GM12878 (cell line): Measurements from ENCODE around the gene VPS26A. TPM values are rescaled to one million over a fixed set of nuclear protein-coding genes. Genes with fewer than 3 reads are reported as not detected.

Experiments used
- ATAC-seq: fragments of 200-7000 bp; cut with Tn5 transposase; 3 replicates; pipeline ENCODE4 v1.9.1; 2020; ENCODE audit warnings: mild to moderate bottlenecking, moderate library complexity
- BruUV-seq: library from RNA; stranded (reverse); fragments of 400-500 nt; replicated peaks from 2 replicates; lab custom pipeline; 2021; lab: Mats Ljungman, UMichigan
- CTCF ChIA-PET: fragments of 300-600 bp; sonication (Branson Sonifier 250); formaldehyde crosslinking; extraction: SDS; loops from one replicate; lab custom pipeline; 2021; ENCODE audit warnings: inconsistent platforms; lab: Yijun Ruan, JAX
- POLR2A ChIA-PET: fragments of 350-600 bp; formaldehyde crosslinking; extraction: SDS; loops from one replicate; lab custom pipeline; 2021; ENCODE audit warnings: inconsistent platforms; lab: Charles Lee
- RAD21 ChIA-PET: fragments of 300-600 bp; sonication (Branson Sonifier 250); formaldehyde crosslinking; loops from one replicate; lab custom pipeline; 2023; ENCODE audit warnings: antibody characterized with exemption; ENCODE audit not compliant: unreplicated experiment; lab: Charles Lee
- SMC1A ChIA-PET: fragments of 300-600 bp; sonication (Branson Sonifier 250); formaldehyde crosslinking; loops from one replicate; lab custom pipeline; 2023; ENCODE audit not compliant: unreplicated experiment, uncharacterized antibody; lab: Charles Lee
- DNase-seq: peaks from one replicate; pipeline ENCODE4 v3.0.0-alpha.2; 2011; ENCODE audit warnings: low read depth, low spot score
- FAIRE-seq: peaks from 3 replicates; lab custom pipeline; 2011; peaks lifted over from hg19 to GRCh38; lab: Jason Lieb, UNC
- H2AFZ ChIP-seq: 2 replicates; pipeline ENCODE4 v1.6.0; 2011; ENCODE audit warnings: low read depth, low read length, control low read depth; ENCODE audit not compliant: control insufficient read depth
- H3K27ac ChIP-seq: 2 replicates; pipeline ENCODE4 v1.5.1; 2011; ENCODE audit warnings: control low read depth; ENCODE audit not compliant: control insufficient read depth, insufficient read depth
- H3K27me3 ChIP-seq, 2 experiments: replicated peaks in 1 of 2; 2 replicates each; pipeline versions ENCODE4 v1.6.0 to v1.6.1; 2011; ENCODE audit warnings: low read length in 1 of 2; ENCODE audit not compliant: control insufficient read depth in 2 of 2, insufficient read depth in 2 of 2
- H3K36me3 ChIP-seq, 2 experiments: 2 replicates each; pipeline ENCODE4 v1.5.1; 2011; ENCODE audit warnings: low read length in 1 of 2; ENCODE audit not compliant: control insufficient read depth in 2 of 2, insufficient read depth in 2 of 2
- H3K4me1 ChIP-seq: 2 replicates; pipeline ENCODE4 v1.6.1; 2011; ENCODE audit warnings: mild to moderate bottlenecking, low read length, moderate library complexity, mixed read lengths; ENCODE audit not compliant: control insufficient read depth, insufficient read depth
- H3K4me2 ChIP-seq: 2 replicates; pipeline ENCODE4 v1.6.0; 2011; ENCODE audit warnings: control low read depth; ENCODE audit not compliant: control insufficient read depth, insufficient read depth
- H3K4me3 ChIP-seq: fragments of 200-600 bp; sonication (generic); 2 replicates; pipeline ENCODE4 v1.5.1; 2016
- H3K79me2 ChIP-seq: 2 replicates; pipeline ENCODE4 v1.6.0; 2011; ENCODE audit warnings: low read length; ENCODE audit not compliant: control insufficient read depth, insufficient read depth
- H3K9ac ChIP-seq: 2 replicates; pipeline ENCODE4 v1.8.0; 2011; ENCODE audit warnings: low read length, control low read depth, mixed read lengths; ENCODE audit not compliant: control insufficient read depth, insufficient read depth
- H3K9me3 ChIP-seq: replicated peaks from 3 replicates; pipeline ENCODE4 v1.5.1; 2011; ENCODE audit warnings: mild to moderate bottlenecking, low read length; ENCODE audit not compliant: control insufficient read depth, insufficient read depth
- H4K20me1 ChIP-seq: 2 replicates; pipeline ENCODE4 v1.6.0; 2011; ENCODE audit not compliant: control insufficient read depth, insufficient read depth
- MEF2A ChIP-seq: IDR thresholded peaks from 2 replicates; pipeline ENCODE4 v1.6.1; 2011; ENCODE audit warnings: low read depth, mild to moderate bottlenecking, low read length, moderate library complexity; ENCODE audit not compliant: insufficient read depth
- MEF2B ChIP-seq: fragments of 450-650 bp; IDR thresholded peaks from 2 replicates; pipeline ENCODE4 v1.6.1; 2018; ENCODE audit warnings: mild to moderate bottlenecking, moderate library complexity; ENCODE audit not compliant: partially characterized antibody, poor library complexity, severe bottlenecking
- MTA3 ChIP-seq: IDR thresholded peaks from 2 replicates; pipeline ENCODE4 v1.6.1; 2012; ENCODE audit warnings: low read length, inconsistent platforms, borderline replicate concordance
- POLR2A ChIP-seq: IDR thresholded peaks from 2 replicates; pipeline ENCODE4 v1.6.1; 2011; ENCODE audit warnings: low read depth, mild to moderate bottlenecking, low read length
- POLR2AphosphoS2 ChIP-seq: IDR thresholded peaks from 2 replicates; pipeline ENCODE4 v1.6.1; 2011; ENCODE audit warnings: low read depth, mild to moderate bottlenecking, low read length, improper control_type of control experiment, moderate library complexity
- RAD51 ChIP-seq: fragments of 450-650 bp; IDR thresholded peaks from 2 replicates; pipeline ENCODE4 v1.6.1; 2016; ENCODE audit warnings: moderate library complexity, mild to moderate bottlenecking, inconsistent platforms
- RELA ChIP-seq: fragments of 450-650 bp; IDR thresholded peaks from 2 replicates; pipeline ENCODE4 v1.8.0; 2014; ENCODE audit warnings: borderline replicate concordance; ENCODE audit not compliant: partially characterized antibody
- SIX5 ChIP-seq: IDR thresholded peaks from 2 replicates; pipeline ENCODE4 v1.6.1; 2011; ENCODE audit warnings: mild to moderate bottlenecking, low read depth, low read length, moderate library complexity; ENCODE audit not compliant: severe bottlenecking
- SPI1 ChIP-seq: IDR thresholded peaks from 2 replicates; pipeline ENCODE4 v1.6.1; 2011; ENCODE audit warnings: low read depth, mild to moderate bottlenecking, low read length, moderate library complexity, borderline replicate concordance; ENCODE audit not compliant: insufficient read depth
- TARDBP ChIP-seq: IDR thresholded peaks from 2 replicates; pipeline ENCODE4 v1.6.1; 2016; ENCODE audit warnings: borderline replicate concordance
- TBL1XR1 ChIP-seq: IDR thresholded peaks from 2 replicates; pipeline ENCODE4 v1.6.1; 2012; ENCODE audit warnings: low read depth, low read length, improper control_type of control experiment
- WRNIP1 ChIP-seq: IDR thresholded peaks from 2 replicates; pipeline ENCODE4 v1.6.1; 2011; ENCODE audit warnings: low read depth, low read length, improper control_type of control experiment, borderline replicate concordance
- WGBS: methylation state at CpG from one replicate; pipeline ENCODE4 v1.1.6; 2016; ENCODE audit warnings: low lambda C conversion rate; ENCODE audit not compliant: insufficient replicate concordance, insufficient coverage; ENCODE audit errors: missing lambda C conversion rate; 5-methylcytosine and 5-hydroxymethylcytosine counted together
- in situ Hi-C: fragments of 300-500 bp; cut with MboI; formaldehyde crosslinking; loops from 9 replicates; pipeline ENCODE4 v1.14.3; 2018; ENCODE audit warnings: mixed read lengths
- intact Hi-C: fragments of 100-400 bp; cut with micrococcal nuclease; formaldehyde crosslinking; loops from one replicate; pipeline ENCODE4 v1.14.2; 2022; ENCODE audit not compliant: unreplicated experiment
- polyA plus RNA-seq, 11 experiments: library from polyadenylated mRNA; depleted of rRNA in 4 of 11; unstranded in 6 of 11; stranded (reverse) in 5 of 11; fragments of >200 nt; fragmentation: Nextera tagmentation in 4 of 11; fragmentation: Illumina TruSeq in 1 of 11; extraction: Ambion mirVana in 4 of 11; extraction: Trizol in 1 of 11; gene quantifications; 1 replicate in 1 of 11; 2 replicates in 10 of 11; pipeline versions ENCODE4 v1.2.1 to v1.2.3, GENCODE V29; 2011 to 2016; ENCODE audit warnings: inconsistent platforms in 2 of 11, missing spikeins in 2 of 11, low read depth in 1 of 11
- total RNA-seq, 4 experiments: library from RNA; depleted of rRNA in 3 of 4; stranded (reverse); fragments of >200 nt in 3 of 4; fragmentation: Illumina TruSeq in 1 of 4; extraction: Trizol in 1 of 4; gene quantifications; 2 replicates each; pipeline versions ENCODE4 v1.2.1 to v1.2.3, GENCODE V29; 2013 to 2021
- TF ChIP-seq, protein P1 (sequence below): fragments of 150-350 bp; IDR thresholded peaks from 2 replicates; pipeline ENCODE4 v1.6.1; 2014; ENCODE audit warnings: mild to moderate bottlenecking, low read depth, low read length
- TF ChIP-seq, protein P2 (sequence below): fragments of 450-650 bp; IDR thresholded peaks from 2 replicates; pipeline ENCODE4 v1.6.1; 2016; ENCODE audit warnings: mild to moderate bottlenecking
- TF ChIP-seq, protein P3 (sequence below): fragments of 450-650 bp; IDR thresholded peaks from 2 replicates; pipeline ENCODE4 v1.6.1; 2017; ENCODE audit warnings: borderline replicate concordance
- TF ChIP-seq, protein P4 (sequence below): IDR thresholded peaks from 2 replicates; pipeline ENCODE4 v1.6.1; 2012; ENCODE audit warnings: low read depth, low read length, improper control_type of control experiment

VPS26A gene
- total and polyA plus RNA-seq, 10 of the 15 experiments (the other 5 are each of a cell fraction or from before 2014, with no cell fraction given), result 16.8 to 72.3 (median 26.8) TPM

DNA sequence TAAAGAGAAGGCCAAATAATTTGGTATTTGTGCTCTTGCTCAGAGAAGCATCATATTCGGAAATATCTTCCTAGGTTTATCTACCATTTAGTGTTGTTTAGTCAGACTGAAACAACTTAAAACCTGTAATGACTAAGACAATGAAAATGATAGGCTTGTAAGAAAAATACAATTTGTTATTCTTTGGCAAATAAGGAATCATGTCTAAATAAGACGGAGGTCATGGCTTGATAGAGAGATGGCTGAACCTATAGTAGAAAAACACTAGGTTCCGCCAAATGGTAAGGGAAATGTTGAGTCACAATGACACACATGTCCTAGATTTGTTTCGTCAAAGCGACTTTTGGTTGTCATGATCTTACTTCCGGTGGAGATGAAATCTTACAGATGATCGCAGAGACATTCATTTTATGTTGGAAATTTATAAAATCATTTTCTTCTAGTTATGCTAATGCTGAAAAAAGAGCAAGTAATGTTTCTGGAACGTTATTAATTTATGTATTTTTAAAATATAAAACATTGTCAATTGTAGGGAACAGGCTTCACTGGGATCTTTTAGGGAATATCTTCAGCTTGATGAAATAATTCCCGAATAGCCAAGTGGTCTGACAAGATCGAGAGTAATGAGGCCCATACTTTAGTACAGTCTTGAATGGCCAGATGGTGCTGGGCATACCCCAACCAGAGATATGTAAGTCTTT is 35.0 kb upstream of the VPS26A start:
- Histone ChIP-seq H3K79me2 (peaks cover 63% of the 10 kb centered on the region), H3K4me3 (peak overlapping the region; percentile 73), H3K27ac (peak overlapping the region; percentile 97), H3K4me1 (peaks cover 18% of the 10 kb centered on the region), H3K27me3 (no peaks in the 10 kb centered on the region), H4K20me1 (0 out of 2 replicates have a peak, but pooled peaks cover under 1% of the 10 kb centered on the region), H3K9ac (peak overlapping the region; percentile 96), H3K4me2 (peak overlapping the region; percentile 90), H2AFZ (no peak overlapping the region), H3K9me3 (no peaks in the 10 kb centered on the region), H3K36me3 (no peaks in the 10 kb centered on the region)
- BruUV-seq, result no TSS peak
- intact Hi-C loops (no loop called here), in situ Hi-C loops (no loop called here)
- ChIA-PET POLR2A (interaction anchor here (0.7 to 13.2 kb wide), 7 partner anchors 8 to 140 kb away, joined by 5 to 312 read pairs (median 7); no protein-coding TSS in a partner anchor), RAD21 (interaction anchor here (2.3 to 18.9 kb wide), 3 partner anchors 34 to 81 kb away, joined by 5 to 544 read pairs (median 252); no protein-coding TSS in a partner anchor), CTCF (interaction anchor here (0.8 to 11.1 kb wide), 5 partner anchors 27 to 81 kb away, joined by 3 to 272 read pairs (median 7); no protein-coding TSS in a partner anchor), SMC1A (interaction anchor here (1.3 to 16.6 kb wide), 6 partner anchors 13 to 83 kb away, joined by 3 to 355 read pairs (median 58); no protein-coding TSS in a partner anchor)
- ATAC-seq, result peak; percentile 15
- DNase-seq, result peak; percentile 61
- FAIRE-seq, result no peak
- under 1% methylated on average over 10 of the region's 10 CpGs for WGBS
- TF ChIP-seq POLR2A (no peak), MTA3 (no peak), RAD51 (peak; percentile 53; the same call in 1 of the 2 replicates), SIX5 (no peak), SPI1 (no peak), RELA (no peak), POLR2AphosphoS2 (no peak; the same call in 1 of the 2 replicates), TBL1XR1 (0 out of 2 replicates have a peak, but pooled peaks have one; percentile 30), TARDBP (no peak), WRNIP1 (no peak), MEF2A (no peak), MEF2B (no peak)
- TF ChIP-seq, protein P1, sequence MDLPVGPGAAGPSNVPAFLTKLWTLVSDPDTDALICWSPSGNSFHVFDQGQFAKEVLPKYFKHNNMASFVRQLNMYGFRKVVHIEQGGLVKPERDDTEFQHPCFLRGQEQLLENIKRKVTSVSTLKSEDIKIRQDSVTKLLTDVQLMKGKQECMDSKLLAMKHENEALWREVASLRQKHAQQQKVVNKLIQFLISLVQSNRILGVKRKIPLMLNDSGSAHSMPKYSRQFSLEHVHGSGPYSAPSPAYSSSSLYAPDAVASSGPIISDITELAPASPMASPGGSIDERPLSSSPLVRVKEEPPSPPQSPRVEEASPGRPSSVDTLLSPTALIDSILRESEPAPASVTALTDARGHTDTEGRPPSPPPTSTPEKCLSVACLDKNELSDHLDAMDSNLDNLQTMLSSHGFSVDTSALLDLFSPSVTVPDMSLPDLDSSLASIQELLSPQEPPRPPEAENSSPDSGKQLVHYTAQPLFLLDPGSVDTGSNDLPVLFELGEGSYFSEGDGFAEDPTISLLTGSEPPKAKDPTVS, result no peak
- TF ChIP-seq, protein P2, sequence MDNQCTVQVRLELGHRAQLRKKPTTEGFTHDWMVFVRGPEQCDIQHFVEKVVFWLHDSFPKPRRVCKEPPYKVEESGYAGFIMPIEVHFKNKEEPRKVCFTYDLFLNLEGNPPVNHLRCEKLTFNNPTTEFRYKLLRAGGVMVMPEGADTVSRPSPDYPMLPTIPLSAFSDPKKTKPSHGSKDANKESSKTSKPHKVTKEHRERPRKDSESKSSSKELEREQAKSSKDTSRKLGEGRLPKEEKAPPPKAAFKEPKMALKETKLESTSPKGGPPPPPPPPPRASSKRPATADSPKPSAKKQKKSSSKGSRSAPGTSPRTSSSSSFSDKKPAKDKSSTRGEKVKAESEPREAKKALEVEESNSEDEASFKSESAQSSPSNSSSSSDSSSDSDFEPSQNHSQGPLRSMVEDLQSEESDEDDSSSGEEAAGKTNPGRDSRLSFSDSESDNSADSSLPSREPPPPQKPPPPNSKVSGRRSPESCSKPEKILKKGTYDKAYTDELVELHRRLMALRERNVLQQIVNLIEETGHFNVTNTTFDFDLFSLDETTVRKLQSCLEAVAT, result peak; percentile 57
- TF ChIP-seq, protein P3, sequence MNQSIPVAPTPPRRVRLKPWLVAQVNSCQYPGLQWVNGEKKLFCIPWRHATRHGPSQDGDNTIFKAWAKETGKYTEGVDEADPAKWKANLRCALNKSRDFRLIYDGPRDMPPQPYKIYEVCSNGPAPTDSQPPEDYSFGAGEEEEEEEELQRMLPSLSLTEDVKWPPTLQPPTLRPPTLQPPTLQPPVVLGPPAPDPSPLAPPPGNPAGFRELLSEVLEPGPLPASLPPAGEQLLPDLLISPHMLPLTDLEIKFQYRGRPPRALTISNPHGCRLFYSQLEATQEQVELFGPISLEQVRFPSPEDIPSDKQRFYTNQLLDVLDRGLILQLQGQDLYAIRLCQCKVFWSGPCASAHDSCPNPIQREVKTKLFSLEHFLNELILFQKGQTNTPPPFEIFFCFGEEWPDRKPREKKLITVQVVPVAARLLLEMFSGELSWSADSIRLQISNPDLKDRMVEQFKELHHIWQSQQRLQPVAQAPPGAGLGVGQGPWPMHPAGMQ, result no peak
- TF ChIP-seq, protein P4, sequence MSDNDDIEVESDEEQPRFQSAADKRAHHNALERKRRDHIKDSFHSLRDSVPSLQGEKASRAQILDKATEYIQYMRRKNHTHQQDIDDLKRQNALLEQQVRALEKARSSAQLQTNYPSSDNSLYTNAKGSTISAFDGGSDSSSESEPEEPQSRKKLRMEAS, result no peak
